DOHH2 (cell line): Measurements from ENCODE around the gene DQX1.

Experiments
- H3F3A ChIP-seq: fragments of 200-600 bp; sonication (generic), shearing (Covaris generic); 2 replicates; pipeline ENCODE4 v1.6.0; 2016; ENCODE audit warnings: antibody characterized with exemption, mild to moderate bottlenecking; ENCODE audit not compliant: control insufficient read depth, insufficient read depth
- H3K27ac ChIP-seq: fragments of 200-600 bp; sonication (generic); 2 replicates; pipeline ENCODE4 v1.5.1; 2014; ENCODE audit warnings: low read depth, mild to moderate bottlenecking, low read length, moderate library complexity
- H3K27me3 ChIP-seq: fragments of 200-600 bp; sonication (generic); 2 replicates; pipeline ENCODE4 v1.6.1; 2014; ENCODE audit warnings: mild to moderate bottlenecking, low read length, mixed read lengths; ENCODE audit not compliant: control insufficient read depth
- H3K36me3 ChIP-seq: fragments of 200-600 bp; sonication (generic); 2 replicates; pipeline ENCODE4 v1.6.1; 2014; ENCODE audit warnings: mild to moderate bottlenecking, low read length, moderate library complexity, mixed read lengths; ENCODE audit not compliant: control insufficient read depth
- H3K4me1 ChIP-seq: fragments of 200-600 bp; sonication (generic); 2 replicates; pipeline ENCODE4 v1.6.1; 2014; ENCODE audit warnings: mild to moderate bottlenecking, low read length, mixed read lengths; ENCODE audit not compliant: control insufficient read depth
- H3K4me2 ChIP-seq: fragments of 200-600 bp; sonication (generic); 2 replicates; pipeline ENCODE4 v1.6.0; 2014; ENCODE audit warnings: mild to moderate bottlenecking, low read length, moderate library complexity
- H3K4me3 ChIP-seq: fragments of 200-600 bp; sonication (generic); 2 replicates; pipeline ENCODE4 v1.5.1; 2014; ENCODE audit warnings: mild to moderate bottlenecking, low read length, mixed read lengths
- H3K79me2 ChIP-seq: fragments of 200-600 bp; sonication (generic); 2 replicates; pipeline ENCODE4 v1.6.1; 2014; ENCODE audit warnings: mild to moderate bottlenecking, low read length, mixed read lengths; ENCODE audit not compliant: control insufficient read depth
- H3K9me2 ChIP-seq: fragments of 200-600 bp; sonication (generic); replicated peaks from 2 replicates; pipeline ENCODE4 v1.6.1; 2014; ENCODE audit warnings: mild to moderate bottlenecking, low read length, mixed read lengths; ENCODE audit not compliant: control insufficient read depth
- H3K9me3 ChIP-seq: fragments of 200-600 bp; sonication (generic); 2 replicates; pipeline ENCODE4 v1.6.1; 2014; ENCODE audit warnings: antibody characterized with exemption, low read length, mixed read lengths; ENCODE audit not compliant: control insufficient read depth, insufficient read depth
- H4K20me1 ChIP-seq: fragments of 200-600 bp; sonication (generic); 2 replicates; pipeline ENCODE4 v1.6.0; 2014; ENCODE audit warnings: low read depth, mild to moderate bottlenecking, antibody characterized with exemption, low read length, moderate library complexity; ENCODE audit not compliant: control insufficient read depth, insufficient read depth
- CTCF ChIP-seq: fragments of 200-600 bp; sonication (generic); IDR thresholded peaks from one replicate; pipeline ENCODE4 v1.5.1; 2014; ENCODE audit warnings: antibody characterized with exemption, mild to moderate bottlenecking, low read depth, low read length; ENCODE audit not compliant: poor library complexity, severe bottlenecking
- EZH2phosphoT487 ChIP-seq: fragments of 200-600 bp; sonication (generic); IDR thresholded peaks from 2 replicates; pipeline ENCODE4 v1.6.1; 2017; ENCODE audit warnings: borderline replicate concordance, mild to moderate bottlenecking, antibody characterized with exemption, low read length, moderate library complexity, mixed read lengths

The DQX1 gene

GRCh38 chr2:74531666-74532065 lies 5.6 kb upstream of the DQX1 start:
- Histone ChIP-seq H3K9me2 (no peaks in the 10 kb centered on the region), H3K27me3 (no peaks in the 10 kb centered on the region), H3K9me3 (no peaks in the 10 kb centered on the region), H3K27ac (no peak overlapping the region), H3K79me2 (peaks cover 48% of the 10 kb centered on the region), H3K4me1 (peaks cover 36% of the 10 kb centered on the region), H3F3A (peaks cover 11% of the 10 kb centered on the region), H3K4me3 (peak overlapping the region; percentile 99; the same call in 1 of the 2 replicates), H4K20me1 (no peaks in the 10 kb centered on the region), H3K4me2 (peak overlapping the region; percentile 94), H3K36me3 (peaks cover 55% of the 10 kb centered on the region)
- TF ChIP-seq CTCF (no peak), EZH2phosphoT487 (no peak)

DNA sequence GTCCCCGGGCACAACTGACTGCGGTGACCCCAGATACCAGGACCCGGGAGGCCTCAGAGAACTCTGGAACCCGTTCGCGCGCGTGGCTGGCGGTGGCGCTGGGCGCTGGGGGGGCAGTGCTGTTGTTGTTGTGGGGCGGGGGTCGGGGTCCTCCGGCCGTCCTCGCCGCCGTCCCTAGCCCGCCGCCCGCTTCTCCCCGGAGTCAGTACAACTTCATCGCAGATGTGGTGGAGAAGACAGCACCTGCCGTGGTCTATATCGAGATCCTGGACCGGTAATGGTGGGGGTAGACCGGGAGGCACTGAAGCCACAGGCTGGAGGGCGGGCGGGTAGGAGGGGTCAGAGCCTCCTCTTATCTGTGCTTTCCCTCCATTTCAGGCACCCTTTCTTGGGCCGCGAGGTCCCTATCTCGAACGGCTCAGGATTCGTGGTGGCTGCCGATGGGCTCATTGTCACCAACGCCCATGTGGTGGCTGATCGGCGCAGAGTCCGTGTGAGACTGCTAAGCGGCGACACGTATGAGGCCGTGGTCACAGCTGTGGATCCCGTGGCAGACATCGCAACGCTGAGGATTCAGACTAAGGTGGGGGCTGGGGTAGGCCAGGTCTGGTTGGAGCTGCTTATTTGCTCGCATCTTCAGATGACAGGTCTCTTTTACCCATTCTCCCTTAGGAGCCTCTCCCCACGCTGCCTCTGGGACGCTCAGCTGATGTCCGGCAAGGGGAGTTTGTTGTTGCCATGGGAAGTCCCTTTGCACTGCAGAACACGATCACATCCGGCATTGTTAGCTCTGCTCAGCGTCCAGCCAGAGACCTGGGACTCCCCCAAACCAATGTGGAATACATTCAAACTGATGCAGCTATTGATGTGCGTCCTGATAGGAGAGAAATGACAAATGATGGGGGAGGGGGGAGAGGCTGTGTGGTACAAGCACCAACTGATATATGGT lies 4.5 kb upstream of the DQX1 start:
- Histone ChIP-seq H3K36me3 (peaks cover 66% of the 10 kb centered on the region), H3K4me1 (peaks cover 43% of the 10 kb centered on the region), H3K27me3 (no peaks in the 10 kb centered on the region), H3K9me3 (no peaks in the 10 kb centered on the region), H3K27ac (peak overlapping the region; percentile 68), H3K79me2 (peaks cover 48% of the 10 kb centered on the region), H3K9me2 (no peaks in the 10 kb centered on the region), H3F3A (peaks cover 11% of the 10 kb centered on the region), H3K4me3 (peak overlapping the region; percentile 99), H3K4me2 (peak overlapping the region; percentile 94), H4K20me1 (no peaks in the 10 kb centered on the region)
- TF ChIP-seq EZH2phosphoT487: no peak
- TF ChIP-seq CTCF: no peak

DNA sequence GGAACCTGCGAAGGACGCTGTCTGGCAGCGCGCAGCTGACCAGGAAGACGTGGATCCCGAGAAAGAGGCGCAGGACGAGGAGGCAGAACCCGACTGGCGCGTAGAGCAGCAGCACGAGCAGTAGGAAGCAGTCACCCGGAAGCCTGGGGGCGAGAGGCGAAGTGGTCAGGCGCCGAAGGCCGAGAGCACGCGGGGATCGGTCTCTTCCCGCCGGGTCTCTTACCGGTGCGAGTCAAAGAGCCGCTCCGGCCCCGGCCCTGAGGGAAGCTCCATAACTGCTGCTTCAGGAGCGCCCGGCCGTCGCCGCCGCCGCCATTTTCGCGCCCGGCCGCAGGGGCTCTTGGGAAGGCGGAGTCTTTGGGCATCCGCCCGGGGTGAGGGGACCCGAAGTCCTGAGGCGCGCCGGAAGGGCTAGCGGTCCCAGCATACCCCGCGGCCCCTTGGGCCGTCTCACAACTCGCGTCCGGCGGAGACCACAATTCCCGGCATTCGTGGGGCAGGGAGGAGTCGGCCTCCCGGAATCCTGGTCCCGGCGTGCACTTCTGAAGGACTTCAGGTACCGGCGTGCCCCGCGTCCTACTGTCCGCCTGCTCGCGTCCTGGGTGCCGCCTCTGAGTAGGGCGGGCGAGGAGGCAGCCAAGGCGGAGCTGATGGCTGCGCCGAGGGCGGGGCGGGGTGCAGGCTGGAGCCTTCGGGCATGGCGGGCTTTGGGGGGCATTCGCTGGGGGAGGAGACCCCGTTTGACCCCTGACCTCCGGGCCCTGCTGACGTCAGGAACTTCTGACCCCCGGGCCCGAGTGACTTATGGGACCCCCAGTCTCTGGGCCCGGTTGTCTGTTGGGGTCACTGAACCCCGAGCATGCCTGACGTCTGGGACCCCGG lies 3.6 kb upstream of the DQX1 start, which contains the start of the genes AUP1 and HTRA2:
TSS of gene AUP1 (minus strand) at position 350 of the 882 bp plus-strand sequence. CDS start at position 273, 77 bp downstream.
TSS of gene HTRA2 (plus strand) at position 577 of the 882 bp plus-strand sequence. CDS start at position 651, 74 bp downstream.
- no peaks in the 10 kb centered on the region for H4K20me1 ChIP-seq
- H3K9me2 ChIP-seq: no peaks in the 10 kb centered on the region
- no peaks in the 10 kb centered on the region for H3K27me3 ChIP-seq
- peak within 1 kb of the TSS; percentile 99 for H3K4me3 ChIP-seq
- peak within 1 kb of the TSS; percentile 94 for H3K4me2 ChIP-seq
- H3F3A ChIP-seq: peaks cover 11% of the 10 kb centered on the region
- TF ChIP-seq EZH2phosphoT487 (no peak), CTCF (no peak)
- H3K27ac ChIP-seq: peak within 1 kb of the TSS; percentile 68
- peaks cover 72% of the 10 kb centered on the region for H3K36me3 ChIP-seq
- H3K9me3 ChIP-seq: no peaks in the 10 kb centered on the region
- peaks cover 43% of the 10 kb centered on the region for H3K4me1 ChIP-seq
- peaks cover 48% of the 10 kb centered on the region for H3K79me2 ChIP-seq
